MCF 10A (cell line): Measurements from ENCODE around the gene SUPT7L. TPM values are rescaled to one million over a fixed set of nuclear protein-coding genes. Genes with fewer than 3 reads are reported as not detected.

Source experiments
- BruUV-seq: library from RNA; stranded (reverse); fragments of 400-500 nt; replicated peaks from 2 replicates; lab custom pipeline; 2021; lab: Mats Ljungman, UMichigan
- CTCF ChIA-PET: fragments of 300-600 bp; sonication (Branson Sonifier 250); formaldehyde crosslinking; extraction: SDS; loops from one replicate; lab custom pipeline; 2021; ENCODE audit warnings: antibody characterized with exemption, inconsistent platforms; lab: Yijun Ruan, JAX
- POLR2A ChIA-PET: fragments of 300-600, 350-650 bp; sonication (Branson Sonifier 250); formaldehyde crosslinking; extraction: SDS; loops from one replicate; lab custom pipeline; 2020; ENCODE audit warnings: antibody characterized with exemption, inconsistent platforms; lab: Yijun Ruan, JAX
- DNase-seq: peaks from one replicate; pipeline ENCODE4 v3.0.0-alpha.2; 2018; ENCODE audit not compliant: unreplicated experiment
- H3K27ac Mint-ChIP-seq: one replicate; pipeline ENCODE4 v1.8.0; 2022; ENCODE audit warnings: mild to moderate bottlenecking, low read depth, mixed read lengths; ENCODE audit not compliant: unreplicated experiment
- H3K27me3 Mint-ChIP-seq: one replicate; pipeline ENCODE4 v1.8.0; 2022; ENCODE audit warnings: mixed read lengths; ENCODE audit not compliant: insufficient read depth, unreplicated experiment
- H3K36me3 Mint-ChIP-seq: one replicate; pipeline ENCODE4 v1.8.0; 2022; ENCODE audit warnings: mild to moderate bottlenecking, moderate library complexity, mixed read lengths; ENCODE audit not compliant: insufficient read depth, unreplicated experiment
- H3K4me1 Mint-ChIP-seq: one replicate; pipeline ENCODE4 v1.8.0; 2022; ENCODE audit warnings: mixed read lengths; ENCODE audit not compliant: insufficient read depth, unreplicated experiment
- H3K4me3 Mint-ChIP-seq: one replicate; pipeline ENCODE4 v1.8.0; 2022; ENCODE audit warnings: mild to moderate bottlenecking, moderate library complexity, mixed read lengths; ENCODE audit not compliant: unreplicated experiment
- H3K9me3 Mint-ChIP-seq: one replicate; pipeline ENCODE4 v1.8.0; 2022; ENCODE audit warnings: mixed read lengths; ENCODE audit not compliant: unreplicated experiment
- CTCF ChIP-seq: fragments of 200-600 bp; IDR thresholded peaks from one replicate; pipeline ENCODE4 v1.8.0; 2022; ENCODE audit warnings: antibody characterized with exemption, mild to moderate bottlenecking; ENCODE audit not compliant: unreplicated experiment
- intact Hi-C: fragments of 100-400 bp; cut with micrococcal nuclease; formaldehyde crosslinking; loops from 2 replicates; pipeline ENCODE4 v1.14.1; 2022
- total RNA-seq: library from RNA; stranded (reverse); gene quantifications from 2 replicates; pipeline ENCODE4 v1.2.3, GENCODE V29; 2022

SUPT7L gene
- total RNA-seq, 1 experiment from 2014 or later: 36.4 TPM

GRCh38 chr2:27664154-27664574 lies 750 bp upstream of the SUPT7L start:
- Mint-ChIP-seq H3K36me3 (peaks cover 68% of the 10 kb centered on the region), H3K27me3 (no peaks in the 10 kb centered on the region), H3K9me3 (no peaks in the 10 kb centered on the region), H3K4me3 (peak overlapping the region; percentile 92), H3K27ac (peak overlapping the region; percentile 95), H3K4me1 (peaks cover 29% of the 10 kb centered on the region)
- DNase-seq: no peak
- intact Hi-C loops: no loop called here
- POLR2A ChIA-PET: interaction anchor here (0.9 to 3.4 kb wide), 16 partner anchors 9 to 293 kb away, joined by 3 to 27 read pairs (median 4); partner anchors contain the start of genes CCDC121, GPN1 and PPM1G
- TSS peak; percentile 77 for BruUV-seq
- no peak for TF ChIP-seq CTCF
- CTCF ChIA-PET: interaction anchor here (0.6 to 5.6 kb wide), 4 partner anchors 9 to 30 kb away, joined by 3 to 41 read pairs (median 4); no protein-coding TSS in a partner anchor

GRCh38 chr2:27661371-27661770 lies 2.0 kb downstream of the SUPT7L start:
- Mint-ChIP-seq H3K9me3 (no peaks in the 10 kb centered on the region), H3K36me3 (peaks cover 67% of the 10 kb centered on the region), H3K27me3 (no peaks in the 10 kb centered on the region), H3K4me1 (peaks cover 26% of the 10 kb centered on the region), H3K4me3 (no peak overlapping the region), H3K27ac (no peak overlapping the region)
- no peak for DNase-seq
- no TSS peak for BruUV-seq
- intact Hi-C loops: no loop called here
- CTCF ChIA-PET: interaction anchor here (1.1 kb wide), 1 partner anchor 21 kb away, joined by 6 read pairs; no protein-coding TSS in a partner anchor
- POLR2A ChIA-PET: no interaction called here
- no peak for TF ChIP-seq CTCF

GRCh38 chr2:27655155-27655951 lies 8.1 kb downstream of the SUPT7L start:
- no peak for TF ChIP-seq CTCF
- DNase-seq: peak; percentile 59
- Mint-ChIP-seq H3K36me3 (peaks cover 81% of the 10 kb centered on the region), H3K27ac (no peak overlapping the region), H3K4me1 (peaks cover 31% of the 10 kb centered on the region), H3K27me3 (no peaks in the 10 kb centered on the region), H3K4me3 (no peak overlapping the region), H3K9me3 (no peaks in the 10 kb centered on the region)
- CTCF ChIA-PET: interaction anchor here (0.6 kb wide), 1 partner anchor 228 kb away, joined by 3 read pairs; no protein-coding TSS in a partner anchor
- intact Hi-C loops: no loop called here
- BruUV-seq: no TSS peak
- POLR2A ChIA-PET: interaction anchor here (0.9 to 2.0 kb wide), 3 partner anchors 8 to 26 kb away, joined by 3 to 7 read pairs (median 6); partner anchors contain the start of genes SLC4A1AP and SUPT7L

- Mint-ChIP-seq H3K4me3 (no peak overlapping the region), H3K27ac (no peak overlapping the region), H3K9me3 (no peaks in the 10 kb centered on the region), H3K27me3 (no peaks in the 10 kb centered on the region), H3K36me3 (peaks cover 81% of the 10 kb centered on the region), H3K4me1 (peaks cover 25% of the 10 kb centered on the region)
- CTCF ChIA-PET: no interaction called here
- TF ChIP-seq CTCF: no peak
- no TSS peak for BruUV-seq
- POLR2A ChIA-PET: interaction anchor here (1.1 kb wide), 1 partner anchor 10 kb away, joined by 3 read pairs; the partner anchor contains the start of genes SLC4A1AP and SUPT7L
- intact Hi-C loops: no loop called here
- no peak for DNase-seq
Measured at GRCh38 chr2:27653397-27653796, 10.0 kb downstream of the SUPT7L start.
